GM19467 (cell line): ENCODE data around the gene SRD5A2.

ENCODE experiments used
- ATAC-seq: cut with Tn5 transposase; IDR thresholded peaks from one replicate; pipeline ENCODE4 v1.9.1; 2021; ENCODE audit warnings: mild to moderate bottlenecking, moderate library complexity; ENCODE audit not compliant: unreplicated experiment

Gene SRD5A2

DNA sequence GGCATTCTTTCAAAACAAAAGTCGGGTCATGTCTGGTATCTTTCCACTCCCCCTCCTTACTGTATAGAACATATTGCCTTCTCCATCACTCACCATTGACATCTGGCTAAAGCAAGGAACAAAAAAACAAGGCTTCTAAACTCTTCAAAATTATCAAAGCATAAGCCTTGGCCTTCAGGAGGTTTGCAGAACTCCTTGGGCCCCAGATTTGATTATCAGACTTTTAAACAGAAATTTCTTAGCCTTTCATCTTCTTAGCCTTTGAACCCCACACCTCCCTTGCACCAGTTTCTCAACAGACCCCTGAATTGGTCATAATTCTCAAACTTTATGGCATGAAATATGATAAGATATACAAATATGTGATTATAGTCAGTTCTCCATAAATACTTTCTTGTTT is 106.4 kb downstream of the SRD5A2 start:
- no peak for ATAC-seq
